ENCODE data around the gene SSRP1. TPM values are rescaled to one million over a fixed set of nuclear protein-coding genes. Genes with fewer than 3 reads are reported as not detected.

The SSRP1 gene
- polyA plus RNA-seq, 3 donors, result 9.8 to 34.7 (median 14.7) TPM

DNA sequence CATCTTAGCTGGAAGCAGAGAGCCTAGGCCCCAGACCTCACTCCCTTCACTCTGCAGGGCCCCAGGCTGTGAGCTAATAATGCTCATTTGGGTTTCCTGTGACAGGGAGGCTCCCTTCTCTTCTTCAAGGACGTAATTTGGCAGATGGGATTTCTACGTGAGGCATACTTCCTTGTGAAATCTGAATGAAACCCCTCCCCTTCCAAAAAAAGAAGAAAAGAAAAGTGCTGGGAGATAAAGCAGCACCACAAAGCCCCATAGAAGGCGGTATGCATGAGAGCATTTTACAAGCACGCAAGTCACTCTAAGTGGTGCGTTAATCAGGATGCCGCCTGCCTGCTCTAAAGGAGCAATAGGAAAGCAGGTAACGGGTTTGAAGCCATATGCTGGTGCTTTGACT is 8.1 kb upstream of the SSRP1 start:
- 68% methylated on average over 3 of the region's 7 CpGs for WGBS (ENCODE audit: insufficient coverage)
- intact Hi-C loops (cut with micrococcal nuclease), result no loop called here
- no peak for DNase-seq

DNA sequence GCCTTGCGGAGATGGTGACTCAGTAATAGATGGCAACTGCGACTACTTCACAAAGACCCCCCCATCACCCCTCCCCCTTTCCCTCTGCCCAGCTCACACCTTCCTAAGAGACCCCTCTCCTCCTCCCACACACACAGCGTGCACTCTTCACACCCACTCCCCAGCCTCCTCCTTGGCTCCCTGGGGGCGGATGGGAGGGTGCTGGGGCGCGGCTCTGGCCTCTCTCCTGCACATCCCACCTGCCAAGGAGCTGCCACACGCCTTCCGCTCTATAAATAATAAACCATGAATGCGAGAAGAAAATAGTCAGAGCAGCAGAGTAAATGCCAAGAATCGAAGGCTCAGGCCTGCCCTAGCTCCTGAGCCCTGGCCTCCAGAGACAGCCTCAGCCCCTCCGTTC is 7.0 kb upstream of the SSRP1 start:
- Histone ChIP-seq H3K4me1 (ENCODE audit: control insufficient read depth in 1 of 2, insufficient read depth in 2 of 2, low read length in 2 of 2) (no peaks in the 10 kb centered on the region), H3K27me3 (ENCODE audit: control insufficient read depth in 2 of 2, insufficient read depth in 2 of 2, low read length in 2 of 2) (no peaks in the 10 kb centered on the region), H3K4me3 (replicated peaks in 1 of 3; ENCODE audit: low read depth in 2 of 3, low read length in 3 of 3) (no peak overlapping the region), H3K4me2 (replicated peaks; ENCODE audit: extremely low read depth, low read length, poor library complexity, severe bottlenecking) (no peak overlapping the region), H3K79me2 (ENCODE audit: insufficient read depth, low read length) (no peaks in the 10 kb centered on the region), H3K9me3 (replicated peaks in 1 of 2; ENCODE audit: control insufficient read depth in 1 of 2, insufficient read depth in 1 of 2, low read length in 2 of 2) (no peaks in the 10 kb centered on the region), H3K9ac (ENCODE audit: insufficient read depth, low read length, poor library complexity, severe bottlenecking) (no peak overlapping the region), H4K20me1 (ENCODE audit: insufficient read depth, low read length) (no peaks in the 10 kb centered on the region), H3K36me3 (replicated peaks in 1 of 2; ENCODE audit: control insufficient read depth in 1 of 2, insufficient read depth in 2 of 2, low read length in 2 of 2) (no peaks in the 10 kb centered on the region), H3K27ac (ENCODE audit: low read depth in 1 of 2, low read length in 2 of 2) (no peak overlapping the region), H2AFZ (ENCODE audit: insufficient read depth, low read depth, low read length, poor library complexity, severe bottlenecking) (no peak overlapping the region)
- peaks cover 7 to 11% (median 9%) of the 10 kb centered on the region in 3 donors for H3K27me3 Mint-ChIP-seq (ENCODE audit: low read depth in 3 of 3)
- no peaks in the 10 kb centered on the region for H3K36me3 Mint-ChIP-seq
- H3K9me3 Mint-ChIP-seq, result peaks cover 0 to 2% (median 0%) of the 10 kb centered on the region in 7 donors
- intact Hi-C loops (cut with micrococcal nuclease), result no loop called here
- no peak for DNase-seq
- TF ChIP-seq, protein P1, sequence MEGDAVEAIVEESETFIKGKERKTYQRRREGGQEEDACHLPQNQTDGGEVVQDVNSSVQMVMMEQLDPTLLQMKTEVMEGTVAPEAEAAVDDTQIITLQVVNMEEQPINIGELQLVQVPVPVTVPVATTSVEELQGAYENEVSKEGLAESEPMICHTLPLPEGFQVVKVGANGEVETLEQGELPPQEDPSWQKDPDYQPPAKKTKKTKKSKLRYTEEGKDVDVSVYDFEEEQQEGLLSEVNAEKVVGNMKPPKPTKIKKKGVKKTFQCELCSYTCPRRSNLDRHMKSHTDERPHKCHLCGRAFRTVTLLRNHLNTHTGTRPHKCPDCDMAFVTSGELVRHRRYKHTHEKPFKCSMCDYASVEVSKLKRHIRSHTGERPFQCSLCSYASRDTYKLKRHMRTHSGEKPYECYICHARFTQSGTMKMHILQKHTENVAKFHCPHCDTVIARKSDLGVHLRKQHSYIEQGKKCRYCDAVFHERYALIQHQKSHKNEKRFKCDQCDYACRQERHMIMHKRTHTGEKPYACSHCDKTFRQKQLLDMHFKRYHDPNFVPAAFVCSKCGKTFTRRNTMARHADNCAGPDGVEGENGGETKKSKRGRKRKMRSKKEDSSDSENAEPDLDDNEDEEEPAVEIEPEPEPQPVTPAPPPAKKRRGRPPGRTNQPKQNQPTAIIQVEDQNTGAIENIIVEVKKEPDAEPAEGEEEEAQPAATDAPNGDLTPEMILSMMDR (IDR thresholded peaks at IDR 0.05), result no peak
- H3K4me1 Mint-ChIP-seq, result peaks cover 3% of the 10 kb centered on the region
- 100% methylated on average over 8 of the region's 11 CpGs for WGBS (ENCODE audit: insufficient coverage)
- H3K27ac Mint-ChIP-seq, result no peak overlapping the region
- H3K4me3 Mint-ChIP-seq, result no peak overlapping the region

More for the DNA sequence above, 8.1 kb upstream of the SSRP1 start:
- Histone ChIP-seq H3K79me2 (ENCODE audit: insufficient read depth, low read length) (no peaks in the 10 kb centered on the region), H3K4me3 (replicated peaks in 1 of 3; ENCODE audit: low read depth in 2 of 3, low read length in 3 of 3) (no peak overlapping the region), H2AFZ (ENCODE audit: insufficient read depth, low read depth, low read length, poor library complexity, severe bottlenecking) (no peak overlapping the region), H3K36me3 (replicated peaks in 1 of 2; ENCODE audit: control insufficient read depth in 1 of 2, insufficient read depth in 2 of 2, low read length in 2 of 2) (no peaks in the 10 kb centered on the region), H3K27ac (ENCODE audit: low read depth in 1 of 2, low read length in 2 of 2) (no peak overlapping the region), H3K9ac (ENCODE audit: insufficient read depth, low read length, poor library complexity, severe bottlenecking) (no peak overlapping the region), H3K27me3 (ENCODE audit: control insufficient read depth in 2 of 2, insufficient read depth in 2 of 2, low read length in 2 of 2) (no peaks in the 10 kb centered on the region), H3K4me1 (ENCODE audit: control insufficient read depth in 1 of 2, insufficient read depth in 2 of 2, low read length in 2 of 2) (no peaks in the 10 kb centered on the region), H4K20me1 (ENCODE audit: insufficient read depth, low read length) (no peaks in the 10 kb centered on the region), H3K4me2 (replicated peaks; ENCODE audit: extremely low read depth, low read length, poor library complexity, severe bottlenecking) (no peak overlapping the region), H3K9me3 (replicated peaks in 1 of 2; ENCODE audit: control insufficient read depth in 1 of 2, insufficient read depth in 1 of 2, low read length in 2 of 2) (no peaks in the 10 kb centered on the region)
- Mint-ChIP-seq H3K4me3 (no peak overlapping the region), H3K36me3 (no peaks in the 10 kb centered on the region), H3K9me3 (no peaks in the 10 kb centered on the region), H3K4me1 (peaks cover 3% of the 10 kb centered on the region), H3K27ac (no peak overlapping the region), H3K27me3 (ENCODE audit: low read depth in 3 of 3) (peaks cover 4 to 14% (median 11%) of the 10 kb centered on the region in 3 donors)
- TF ChIP-seq, protein P1 (IDR thresholded peaks at IDR 0.05), result no peak

Data from CD14-positive monocyte (primary cell).